GM21381 (cell line): ENCODE results near the gene RBM15B.
"Not testable (repeated sequence)": the region's sequence is repeated elsewhere in the genome, so short reads cannot be mapped to it uniquely, and the experiment has no call there.

Source experiments
- ATAC-seq: cut with Tn5 transposase; IDR thresholded peaks from one replicate; pipeline ENCODE4 v1.9.1; 2021; ENCODE audit warnings: mild to moderate bottlenecking, moderate library complexity; ENCODE audit not compliant: unreplicated experiment

Gene RBM15B

GRCh38 chr3:51391075-51391565 is at the start of gene RBM15B:
TSS of gene RBM15B (plus strand) at chr3:51391285. CDS start at chr3:51391400, 115 bp downstream.
- peak; percentile 91 for ATAC-seq

GRCh38 chr3:51343918-51344687 is 47.0 kb upstream of the RBM15B start:
- no peak for ATAC-seq

- no peak for ATAC-seq
These were observed 40.3 kb upstream of the RBM15B start for GRCh38 chr3:51350751-51351150.

GRCh38 chr3:51353131-51353530 is 38.0 kb upstream of the RBM15B start:
- no peak for ATAC-seq

- ATAC-seq: no peak
These were observed 37.4 kb upstream of the RBM15B start for GRCh38 chr3:51353691-51354090.

GRCh38 chr3:51354172-51354571 is 36.9 kb upstream of the RBM15B start:
- ATAC-seq: no peak

GRCh38 chr3:51354731-51355615 is 36.1 kb upstream of the RBM15B start:
- no peak for ATAC-seq

- no peak for ATAC-seq
These were observed 35.0 kb upstream of the RBM15B start for GRCh38 chr3:51355891-51356578.

- ATAC-seq: no peak
These were observed 33.2 kb upstream of the RBM15B start for GRCh38 chr3:51357856-51358255.

GRCh38 chr3:51358981-51359380 is 32.1 kb upstream of the RBM15B start:
- ATAC-seq: no peak

- ATAC-seq: no peak
These were observed 30.3 kb upstream of the RBM15B start for GRCh38 chr3:51360806-51361205.

GRCh38 chr3:51361746-51362145 is 29.3 kb upstream of the RBM15B start:
- no peak for ATAC-seq

GRCh38 chr3:51362476-51362875 is 28.6 kb upstream of the RBM15B start:
- ATAC-seq: no peak

GRCh38 chr3:51368276-51368675 is 22.8 kb upstream of the RBM15B start:
- ATAC-seq: not testable (repeated sequence)

GRCh38 chr3:51371943-51372557 is 19.0 kb upstream of the RBM15B start:
- ATAC-seq: no peak

GRCh38 chr3:51373658-51374421 is 17.2 kb upstream of the RBM15B start:
- no peak for ATAC-seq

- no peak for ATAC-seq
These were observed 16.6 kb upstream of the RBM15B start for GRCh38 chr3:51374456-51374855.

GRCh38 chr3:51375136-51375535 is 15.9 kb upstream of the RBM15B start:
- ATAC-seq: no peak

- no peak for ATAC-seq
These were observed 15.5 kb upstream of the RBM15B start for GRCh38 chr3:51375571-51375970.

GRCh38 chr3:51378065-51378464 is 13.0 kb upstream of the RBM15B start:
- no peak for ATAC-seq
